ENCODE measurements around the gene CD80. TPM values are rescaled to one million over a fixed set of nuclear protein-coding genes. Genes with fewer than 3 reads are reported as not detected.
A peak's percentile ranks its signal among the peaks of the same experiment; 100 is the strongest.
"Not testable (repeated sequence)": the region's sequence is repeated elsewhere in the genome, so short reads cannot be mapped to it uniquely, and the experiment has no call there.

Gene CD80
- total RNA-seq, 3 donors from 2014 or later (not counting 1 experiment from before 2014, with no cell fraction given): 0.40 to 1.1 TPM; not detected in 1

GRCh38 chr3:119571688-119572087 is 12.3 kb upstream of the CD80 start:
- DNase-seq (no peak), ATAC-seq (no peak)
- no peaks in the 10 kb centered on the region for H3K4me1 ChIP-seq (ENCODE audit: control insufficient read depth, insufficient read depth, low read length)
- no peak overlapping the region for H3K4me3 ChIP-seq (ENCODE audit: low read length)
- H3K27me3 Mint-ChIP-seq (ENCODE audit: low read depth in 2 of 2): peaks cover 7 to 8% of the 10 kb centered on the region in 2 donors
- H3K27me3 ChIP-seq (ENCODE audit: control insufficient read depth, insufficient read depth, low read length): no peaks in the 10 kb centered on the region
- WGBS (ENCODE audit: insufficient coverage): 89% methylated on average over 5 of the region's 5 CpGs
- H3K4me1 Mint-ChIP-seq: no peaks in the 10 kb centered on the region
- no peak overlapping the region for H3K27ac ChIP-seq (ENCODE audit: low read length)
- TF ChIP-seq CTCF (IDR thresholded peaks at IDR 0.05): no peak
- no peak overlapping the region for H3K27ac Mint-ChIP-seq
- H3K9me3 ChIP-seq (ENCODE audit: control insufficient read depth, insufficient read depth, low read length): no peaks in the 10 kb centered on the region
- intact Hi-C loops (cut with micrococcal nuclease): no loop called here
- H3K4me3 Mint-ChIP-seq: no peak overlapping the region
- H3K36me3 ChIP-seq (ENCODE audit: control insufficient read depth, insufficient read depth, low read length): no peaks in the 10 kb centered on the region
- no peaks in the 10 kb centered on the region for H3K36me3 Mint-ChIP-seq
- H3K9me3 Mint-ChIP-seq: no peaks in the 10 kb centered on the region

- Histone ChIP-seq H3K4me1 (ENCODE audit: control insufficient read depth, insufficient read depth, low read length) (no peaks in the 10 kb centered on the region), H3K27ac (ENCODE audit: low read length) (no peak overlapping the region), H3K27me3 (ENCODE audit: control insufficient read depth, insufficient read depth, low read length) (no peaks in the 10 kb centered on the region), H3K36me3 (ENCODE audit: control insufficient read depth, insufficient read depth, low read length) (no peaks in the 10 kb centered on the region), H3K9me3 (ENCODE audit: control insufficient read depth, insufficient read depth, low read length) (no peaks in the 10 kb centered on the region), H3K4me3 (ENCODE audit: low read length) (no peak overlapping the region)
- H3K27ac Mint-ChIP-seq: no peak overlapping the region
- DNase-seq (no peak), ATAC-seq (no peak)
- intact Hi-C loops (cut with micrococcal nuclease): no loop called here
- no peak for TF ChIP-seq CTCF (IDR thresholded peaks at IDR 0.05)
- 100% methylated on average over 1 of the region's 1 CpG for WGBS (ENCODE audit: insufficient coverage)
- peaks cover 7 to 9% of the 10 kb centered on the region in 2 donors for H3K27me3 Mint-ChIP-seq (ENCODE audit: low read depth in 2 of 2)
- no peaks in the 10 kb centered on the region for H3K9me3 Mint-ChIP-seq
- H3K4me1 Mint-ChIP-seq: no peaks in the 10 kb centered on the region
- H3K36me3 Mint-ChIP-seq: no peaks in the 10 kb centered on the region
- no peak overlapping the region for H3K4me3 Mint-ChIP-seq
Observed at GRCh38 chr3:119571230-119571629, 11.8 kb upstream of the CD80 start.

GRCh38 chr3:119570229-119570628 is 10.8 kb upstream of the CD80 start:
- Mint-ChIP-seq H3K4me1 (no peaks in the 10 kb centered on the region), H3K36me3 (no peaks in the 10 kb centered on the region), H3K27ac (no peak overlapping the region), H3K9me3 (no peaks in the 10 kb centered on the region), H3K4me3 (no peak overlapping the region), H3K27me3 (ENCODE audit: low read depth in 2 of 2) (peaks cover 7 to 13% of the 10 kb centered on the region in 2 donors)
- H3K4me1 ChIP-seq (ENCODE audit: control insufficient read depth, insufficient read depth, low read length): no peaks in the 10 kb centered on the region
- intact Hi-C loops (cut with micrococcal nuclease): no loop called here
- no peak overlapping the region for H3K4me3 ChIP-seq (ENCODE audit: low read length)
- H3K27me3 ChIP-seq (ENCODE audit: control insufficient read depth, insufficient read depth, low read length): no peaks in the 10 kb centered on the region
- H3K36me3 ChIP-seq (ENCODE audit: control insufficient read depth, insufficient read depth, low read length): no peaks in the 10 kb centered on the region
- no peaks in the 10 kb centered on the region for H3K9me3 ChIP-seq (ENCODE audit: control insufficient read depth, insufficient read depth, low read length)
- 36% methylated on average over 5 of the region's 5 CpGs for WGBS (ENCODE audit: insufficient coverage)
- no peak overlapping the region for H3K27ac ChIP-seq (ENCODE audit: low read length)
- DNase-seq (no peak), ATAC-seq (peak; percentile 29 to 46 (median 38))
- TF ChIP-seq CTCF (IDR thresholded peaks at IDR 0.05): no peak

GRCh38 chr3:119569156-119569555 is 9.7 kb upstream of the CD80 start:
- whole genome bisulfite sequencing (ENCODE audit: insufficient coverage): over 99% methylated on average over 4 of the region's 4 CpGs
- no peak for ATAC-seq
- Histone ChIP-seq H3K27ac (ENCODE audit: low read length) (no peak overlapping the region), H3K4me1 (ENCODE audit: control insufficient read depth, insufficient read depth, low read length) (no peaks in the 10 kb centered on the region), H3K4me3 (ENCODE audit: low read length) (no peak overlapping the region), H3K36me3 (ENCODE audit: control insufficient read depth, insufficient read depth, low read length) (no peaks in the 10 kb centered on the region), H3K9me3 (ENCODE audit: control insufficient read depth, insufficient read depth, low read length) (no peaks in the 10 kb centered on the region), H3K27me3 (ENCODE audit: control insufficient read depth, insufficient read depth, low read length) (no peaks in the 10 kb centered on the region)
- intact Hi-C loops (cut with micrococcal nuclease): no loop called here
- Mint-ChIP-seq H3K27ac (no peak overlapping the region), H3K4me1 (no peaks in the 10 kb centered on the region), H3K27me3 (ENCODE audit: low read depth in 2 of 2) (peaks cover 7 to 13% of the 10 kb centered on the region in 2 donors), H3K9me3 (no peaks in the 10 kb centered on the region), H3K4me3 (no peak overlapping the region), H3K36me3 (no peaks in the 10 kb centered on the region)
- no peak for DNase-seq
- TF ChIP-seq CTCF (IDR thresholded peaks at IDR 0.05): no peak

- H3K4me3 Mint-ChIP-seq; ATAC-seq; H3K36me3 Mint-ChIP-seq; H3K9me3 Mint-ChIP-seq; H3K27me3 ChIP-seq (ENCODE audit: control insufficient read depth, insufficient read depth, low read length); H3K4me1 Mint-ChIP-seq; H3K9me3 ChIP-seq (ENCODE audit: control insufficient read depth, insufficient read depth, low read length); H3K27ac ChIP-seq (ENCODE audit: low read length); H3K27ac Mint-ChIP-seq; H3K4me3 ChIP-seq (ENCODE audit: low read length); DNase-seq; intact Hi-C loops (cut with micrococcal nuclease); H3K36me3 ChIP-seq (ENCODE audit: control insufficient read depth, insufficient read depth, low read length): not testable (repeated sequence)
- peaks cover 7 to 12% of the 10 kb centered on the region in 2 donors for H3K27me3 Mint-ChIP-seq (ENCODE audit: low read depth in 2 of 2)
- no CpG with 5 or more reads among the region's 2 CpGs for WGBS (ENCODE audit: insufficient coverage)
- peaks cover 16% of the 10 kb centered on the region for H3K4me1 ChIP-seq (ENCODE audit: control insufficient read depth, insufficient read depth, low read length)
Observed at GRCh38 chr3:119563334-119563733, 3.9 kb upstream of the CD80 start.
